Stimulated activated CD8-positive, alpha-beta memory T cell treated with anti-CD3 and anti-CD28 coated beads, Interleukin-7, amount 100 ng/mL, for 24 hours (primary cell): ENCODE data around the gene TMEM132D.

Experiments
- DNase-seq: peaks from one replicate; pipeline ENCODE4 v3.0.0-alpha.2; 2020; ENCODE audit warnings: low read depth

The TMEM132D gene

DNA sequence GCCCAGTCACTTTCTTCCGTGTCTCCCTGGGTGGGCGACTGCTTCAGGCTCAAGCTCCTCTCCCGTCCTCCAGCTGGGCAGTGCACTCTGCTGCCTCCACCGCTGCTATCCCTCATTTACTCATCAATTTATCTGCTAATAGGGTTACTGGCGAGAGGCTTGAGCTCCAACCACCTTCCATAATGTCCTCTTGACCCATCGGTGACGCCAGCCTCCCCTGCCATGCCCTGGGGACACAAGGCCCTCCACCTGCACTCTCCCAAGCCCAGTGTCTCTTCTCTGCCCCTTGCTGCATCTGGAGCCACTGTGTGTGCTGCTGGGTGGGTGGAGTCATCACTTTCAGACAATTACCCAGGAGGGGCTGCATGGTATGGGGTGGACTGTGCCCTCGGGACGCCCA is 78.5 kb downstream of the TMEM132D start:
- DNase-seq = no peak

DNA sequence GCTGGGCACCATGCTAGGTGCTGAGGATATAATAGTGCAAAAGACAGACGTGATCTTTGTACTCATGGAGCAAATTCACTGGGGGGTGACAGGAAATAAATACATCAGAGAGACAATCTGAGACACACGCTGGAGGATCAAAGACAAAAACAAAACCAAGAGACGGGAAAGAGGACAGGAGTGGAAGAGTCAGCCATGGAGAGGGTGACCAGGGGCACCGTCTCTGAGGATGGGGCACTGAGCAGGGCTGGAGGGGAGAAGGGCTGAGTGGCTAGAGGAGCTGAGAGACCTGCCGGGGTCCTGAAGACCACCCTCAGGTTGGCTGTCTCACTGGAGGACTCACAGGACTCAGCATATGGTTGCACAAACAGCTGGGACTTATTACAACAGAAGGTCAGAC is 81.9 kb downstream of the TMEM132D start:
- no peak for DNase-seq

- DNase-seq = no peak
These were observed 84.4 kb downstream of the TMEM132D start for GRCh38 chr12:129819391-129819790.

DNA sequence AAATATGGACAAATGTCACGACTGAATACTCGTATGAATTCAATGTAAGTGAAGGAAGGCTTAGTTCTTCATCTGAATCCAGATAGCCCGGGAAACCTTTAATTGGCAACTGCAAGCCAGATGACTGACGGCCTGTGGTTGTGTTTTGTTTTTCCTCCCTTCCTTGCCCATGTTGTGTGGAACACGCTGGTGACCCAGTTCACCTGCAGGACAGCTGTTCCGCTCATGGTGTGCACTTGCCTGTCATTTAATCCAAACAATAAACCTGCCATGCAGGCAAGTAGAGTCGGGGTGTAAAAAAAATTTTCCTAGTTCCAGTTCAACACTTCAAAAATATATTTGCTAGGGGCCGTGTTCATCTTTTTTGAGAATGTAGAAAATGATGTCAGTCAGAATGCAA is 88.0 kb downstream of the TMEM132D start:
- no peak for DNase-seq

- DNase-seq = no peak
These were observed 91.9 kb downstream of the TMEM132D start for GRCh38 chr12:129811963-129812362.

GRCh38 chr12:129807136-129807535 is 96.7 kb downstream of the TMEM132D start:
- no peak for DNase-seq

- no peak for DNase-seq
These were observed 112.4 kb downstream of the TMEM132D start for GRCh38 chr12:129791396-129791795.

GRCh38 chr12:129790930-129791329 is 112.9 kb downstream of the TMEM132D start:
- no peak for DNase-seq

DNA sequence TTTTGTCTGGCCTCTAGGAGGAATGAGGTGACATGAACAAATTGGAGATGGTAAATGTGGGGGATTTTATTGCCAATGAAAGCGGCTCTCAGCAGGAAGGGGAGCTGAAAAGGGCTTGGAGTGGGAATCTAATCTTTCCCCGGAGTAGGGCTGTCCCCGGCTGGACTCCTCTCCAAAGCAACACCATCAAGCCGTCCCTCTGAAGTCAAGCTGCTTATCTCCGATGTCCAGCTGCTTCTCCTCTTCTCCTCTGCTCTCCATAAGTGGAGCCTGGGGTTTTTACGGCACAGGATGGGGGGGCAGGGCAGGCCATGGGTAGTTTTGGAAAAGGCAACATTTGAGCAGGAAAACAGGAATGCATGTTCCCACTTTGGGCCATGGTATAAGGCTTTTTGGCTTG is 113.5 kb downstream of the TMEM132D start:
- DNase-seq = no peak

DNA sequence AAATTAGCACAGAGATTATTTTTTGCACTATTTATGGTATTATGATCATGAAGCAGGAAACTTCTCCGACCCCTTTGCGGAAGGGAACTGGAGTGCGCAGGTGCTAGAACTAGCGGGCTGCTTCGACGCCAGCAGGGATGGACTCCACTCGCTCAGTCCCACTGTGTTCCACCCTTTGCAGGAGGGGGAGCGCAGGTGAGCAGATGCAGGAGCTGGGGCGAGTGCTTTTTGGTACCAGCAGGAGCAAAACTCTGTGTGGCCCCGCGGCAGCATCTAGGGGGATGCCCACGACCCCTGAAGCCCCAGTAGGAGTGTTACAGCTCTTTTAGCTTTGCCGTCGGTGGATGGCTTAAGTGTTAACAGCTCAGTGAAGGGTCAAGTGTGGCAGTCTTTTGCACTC is 113.9 kb downstream of the TMEM132D start:
- DNase-seq = no peak

DNA sequence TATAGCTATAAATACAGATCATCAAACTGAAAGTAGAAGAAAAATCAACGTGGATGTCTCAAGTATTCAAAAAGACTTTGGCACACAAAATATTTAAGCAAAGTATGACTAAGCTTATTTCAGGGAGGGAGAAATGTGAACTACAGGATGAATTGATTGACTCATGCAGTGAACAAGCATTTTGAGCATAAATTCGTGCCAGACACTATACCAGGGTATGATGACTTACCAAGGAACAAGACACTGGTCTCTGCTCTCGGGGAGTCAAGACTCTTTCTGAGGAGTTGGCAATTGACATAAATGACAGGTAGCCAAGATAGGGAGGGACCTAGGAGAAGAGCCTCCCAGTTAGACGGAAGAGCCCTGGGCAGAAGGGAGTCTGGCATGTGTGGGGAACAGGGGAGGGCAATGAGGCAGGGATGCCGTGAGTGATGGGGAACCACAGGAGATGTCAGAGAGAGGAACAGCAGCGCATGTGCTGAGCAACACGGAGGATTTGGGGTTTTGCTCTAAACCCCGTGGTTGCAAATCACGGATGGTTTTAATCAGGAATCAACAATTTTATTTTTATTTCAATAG is 115.2 kb downstream of the TMEM132D start:
- DNase-seq = no peak

DNA sequence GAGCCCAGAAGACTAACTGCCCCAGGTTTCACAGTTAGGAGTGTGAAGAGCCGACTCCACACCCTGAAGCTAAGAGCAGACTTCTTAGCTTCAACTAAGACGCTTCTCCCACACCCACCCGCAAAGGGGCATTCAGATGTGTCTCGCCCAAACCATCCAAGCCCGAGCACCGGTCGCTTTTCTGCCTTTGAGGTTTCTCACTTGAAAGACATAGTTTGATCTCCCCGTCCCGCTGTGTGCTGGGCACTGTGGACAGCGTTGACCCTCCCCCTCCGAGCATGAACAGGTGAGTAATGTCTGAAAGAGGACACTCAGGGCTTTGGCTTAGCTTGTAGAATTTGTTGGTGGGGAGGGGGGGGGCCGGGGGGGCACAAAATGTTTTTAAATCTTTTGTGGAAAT is 123.8 kb downstream of the TMEM132D start:
- no peak for DNase-seq

- DNase-seq = no peak
These were observed 124.8 kb downstream of the TMEM132D start for GRCh38 chr12:129779033-129779432.

- no peak for DNase-seq
These were observed 126.7 kb downstream of the TMEM132D start for GRCh38 chr12:129776977-129777667.

DNA sequence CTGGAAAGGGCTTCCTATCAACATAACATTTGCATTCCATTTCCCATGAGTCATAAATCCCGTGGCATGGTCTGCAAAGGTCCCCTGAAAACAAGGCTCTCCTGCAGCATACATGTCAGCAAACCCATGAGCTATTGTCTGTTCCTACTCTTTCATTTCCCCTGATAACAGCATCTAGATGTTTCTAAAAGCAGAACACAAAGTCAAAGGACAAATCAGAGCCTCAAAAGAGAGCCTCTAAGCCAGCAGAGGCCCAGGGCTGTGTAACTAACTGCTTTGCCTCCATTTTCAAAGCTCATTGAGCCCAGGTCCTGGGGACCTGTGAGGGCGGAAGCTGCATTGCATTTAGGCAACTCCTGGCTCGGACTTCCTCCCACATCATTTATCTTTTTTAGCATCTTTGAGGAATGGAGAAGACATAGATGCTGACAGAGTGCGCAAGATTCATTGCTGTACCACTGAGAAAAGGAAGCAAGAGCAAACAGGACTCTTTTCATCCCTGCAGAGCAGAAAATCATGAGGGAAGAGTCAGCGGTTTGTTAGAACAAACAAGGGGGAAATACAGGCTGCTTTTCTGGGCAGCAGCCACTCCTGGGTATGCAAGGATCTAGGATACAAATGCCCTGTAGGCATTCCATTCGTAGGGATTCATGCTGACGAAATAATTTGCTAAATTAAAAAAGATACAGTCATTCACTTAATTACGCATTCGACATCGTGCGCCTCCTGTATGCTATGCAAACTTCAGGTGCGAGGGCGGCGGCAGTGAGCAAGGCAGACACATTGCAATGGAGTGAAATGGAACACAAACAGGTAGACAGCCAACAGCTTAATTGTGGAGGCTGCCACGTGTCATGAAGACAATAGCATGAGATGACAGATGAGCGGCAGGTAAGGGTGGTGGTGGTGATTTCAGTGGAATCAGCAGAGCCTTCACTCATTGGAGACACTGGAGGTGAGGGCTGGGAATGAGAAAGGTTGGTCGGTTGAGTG is 131.0 kb downstream of the TMEM132D start:
- no peak for DNase-seq

- DNase-seq = no peak
These were observed 132.6 kb downstream of the TMEM132D start for GRCh38 chr12:129771238-129771637.

- no peak for DNase-seq
These were observed 138.1 kb downstream of the TMEM132D start for GRCh38 chr12:129765719-129766118.

GRCh38 chr12:129762436-129762835 is 141.4 kb downstream of the TMEM132D start:
- no peak for DNase-seq

- no peak for DNase-seq
These were observed 150.2 kb downstream of the TMEM132D start for GRCh38 chr12:129753586-129753985.

DNA sequence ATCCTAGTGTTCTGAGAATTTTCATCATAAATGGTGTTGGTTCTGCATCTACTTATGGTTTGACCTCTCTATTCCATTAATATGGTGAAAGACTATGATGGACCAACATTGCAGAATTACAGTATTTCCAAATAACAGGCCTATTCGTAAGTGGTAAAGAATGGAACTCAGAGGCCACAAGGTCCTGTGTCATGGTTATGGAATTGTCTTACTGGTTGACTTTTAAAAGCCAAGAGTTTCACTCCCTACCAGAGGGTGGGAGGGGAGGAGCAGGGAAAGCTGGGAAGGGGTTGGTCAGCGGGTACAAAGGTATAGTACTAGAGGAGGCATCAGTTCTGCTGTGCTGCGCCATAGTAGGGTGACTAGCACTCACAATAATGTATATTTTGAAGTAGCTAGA is 153.4 kb downstream of the TMEM132D start:
- no peak for DNase-seq

DNA sequence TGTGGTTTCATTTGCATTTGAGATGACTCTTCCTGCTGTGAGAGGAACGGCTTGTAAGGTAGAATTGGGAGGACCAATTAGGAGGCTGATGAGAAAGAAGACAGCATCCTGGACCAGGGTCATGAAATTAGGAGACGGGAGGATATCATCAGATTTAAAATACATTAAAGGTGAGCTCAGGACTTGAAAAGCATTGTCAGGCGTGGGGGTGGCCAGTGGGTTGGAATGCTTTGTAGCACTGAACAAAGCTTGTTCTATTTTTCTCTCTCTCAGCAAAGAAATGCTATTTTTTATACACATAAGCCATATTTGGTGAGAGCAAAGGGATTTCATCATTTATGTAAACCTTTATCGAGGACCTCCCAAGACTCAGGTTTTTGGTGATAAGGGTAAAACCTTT is 157.5 kb downstream of the TMEM132D start:
- no peak for DNase-seq

- DNase-seq = no peak
These were observed 174.7 kb downstream of the TMEM132D start for GRCh38 chr12:129729170-129729569.

GRCh38 chr12:129727100-129727499 is 176.7 kb downstream of the TMEM132D start:
- no peak for DNase-seq
